ENCODE data around the gene TIGIT. TPM values are rescaled to one million over a fixed set of nuclear protein-coding genes. Genes with fewer than 3 reads are reported as not detected.

Gene TIGIT
- total and polyA plus RNA-seq, 2 experiments from 2014 or later = 0.07 to 0.50 TPM

GRCh38 chr3:114350690-114351089 lies 56.9 kb downstream of the TIGIT start:
- H3K36me3 ChIP-seq (ENCODE audit: insufficient read depth) = no peaks in the 10 kb centered on the region
- no peaks in the 10 kb centered on the region for H3F3A ChIP-seq (replicated peaks; ENCODE audit: low read depth)
- TF ChIP-seq, protein P1, sequence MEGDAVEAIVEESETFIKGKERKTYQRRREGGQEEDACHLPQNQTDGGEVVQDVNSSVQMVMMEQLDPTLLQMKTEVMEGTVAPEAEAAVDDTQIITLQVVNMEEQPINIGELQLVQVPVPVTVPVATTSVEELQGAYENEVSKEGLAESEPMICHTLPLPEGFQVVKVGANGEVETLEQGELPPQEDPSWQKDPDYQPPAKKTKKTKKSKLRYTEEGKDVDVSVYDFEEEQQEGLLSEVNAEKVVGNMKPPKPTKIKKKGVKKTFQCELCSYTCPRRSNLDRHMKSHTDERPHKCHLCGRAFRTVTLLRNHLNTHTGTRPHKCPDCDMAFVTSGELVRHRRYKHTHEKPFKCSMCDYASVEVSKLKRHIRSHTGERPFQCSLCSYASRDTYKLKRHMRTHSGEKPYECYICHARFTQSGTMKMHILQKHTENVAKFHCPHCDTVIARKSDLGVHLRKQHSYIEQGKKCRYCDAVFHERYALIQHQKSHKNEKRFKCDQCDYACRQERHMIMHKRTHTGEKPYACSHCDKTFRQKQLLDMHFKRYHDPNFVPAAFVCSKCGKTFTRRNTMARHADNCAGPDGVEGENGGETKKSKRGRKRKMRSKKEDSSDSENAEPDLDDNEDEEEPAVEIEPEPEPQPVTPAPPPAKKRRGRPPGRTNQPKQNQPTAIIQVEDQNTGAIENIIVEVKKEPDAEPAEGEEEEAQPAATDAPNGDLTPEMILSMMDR (conservative IDR thresholded peaks at IDR 0.05; ENCODE audit: low read depth in 2 of 2) = no peak
- TF ChIP-seq ETS1 (IDR thresholded peaks at IDR 0.05) (no peak), EZH2 (IDR thresholded peaks at IDR 0.05; ENCODE audit: low read depth, unreplicated experiment) (no peak), EZH2phosphoT487 (IDR thresholded peaks at IDR 0.05; ENCODE audit: unreplicated experiment) (no peak), ZNF331 (CRISPR knock-in tag; IDR thresholded peaks at IDR 0.05; ENCODE audit: low read depth) (no peak)
- ATAC-seq (no peak), DNase-seq (ENCODE audit: low spot score) (no peak)
- H3K27me3 Mint-ChIP-seq (ENCODE audit: insufficient read depth, low read depth, poor library complexity) = peaks cover 4% of the 10 kb centered on the region
- no peak overlapping the region for H3K27ac ChIP-seq (ENCODE audit: low read depth)
- no peak overlapping the region for H3K4me3 Mint-ChIP-seq
- no peaks in the 10 kb centered on the region for H3K27me3 ChIP-seq (ENCODE audit: insufficient read depth)
- no peak overlapping the region for H3K27ac Mint-ChIP-seq
- no peak overlapping the region for H3K4me3 ChIP-seq
- H3K9me2 ChIP-seq (ENCODE audit: insufficient read depth) = no peaks in the 10 kb centered on the region; the same call in 1 of the 2 replicates
- no peak overlapping the region for H3K4me2 ChIP-seq
- H3K36me3 Mint-ChIP-seq (ENCODE audit: low read depth) = no peaks in the 10 kb centered on the region
- peaks cover 10% of the 10 kb centered on the region for H3K4me1 ChIP-seq (ENCODE audit: insufficient read depth)
- H2AFZ ChIP-seq = no peak overlapping the region
- no peaks in the 10 kb centered on the region for H3K79me2 ChIP-seq (replicated peaks; ENCODE audit: insufficient read depth)
- no peaks in the 10 kb centered on the region for H3K9me3 Mint-ChIP-seq
- no peaks in the 10 kb centered on the region for H4K20me1 ChIP-seq (replicated peaks; ENCODE audit: insufficient read depth)
- peaks cover 2% of the 10 kb centered on the region for H3K4me1 Mint-ChIP-seq

DNA sequence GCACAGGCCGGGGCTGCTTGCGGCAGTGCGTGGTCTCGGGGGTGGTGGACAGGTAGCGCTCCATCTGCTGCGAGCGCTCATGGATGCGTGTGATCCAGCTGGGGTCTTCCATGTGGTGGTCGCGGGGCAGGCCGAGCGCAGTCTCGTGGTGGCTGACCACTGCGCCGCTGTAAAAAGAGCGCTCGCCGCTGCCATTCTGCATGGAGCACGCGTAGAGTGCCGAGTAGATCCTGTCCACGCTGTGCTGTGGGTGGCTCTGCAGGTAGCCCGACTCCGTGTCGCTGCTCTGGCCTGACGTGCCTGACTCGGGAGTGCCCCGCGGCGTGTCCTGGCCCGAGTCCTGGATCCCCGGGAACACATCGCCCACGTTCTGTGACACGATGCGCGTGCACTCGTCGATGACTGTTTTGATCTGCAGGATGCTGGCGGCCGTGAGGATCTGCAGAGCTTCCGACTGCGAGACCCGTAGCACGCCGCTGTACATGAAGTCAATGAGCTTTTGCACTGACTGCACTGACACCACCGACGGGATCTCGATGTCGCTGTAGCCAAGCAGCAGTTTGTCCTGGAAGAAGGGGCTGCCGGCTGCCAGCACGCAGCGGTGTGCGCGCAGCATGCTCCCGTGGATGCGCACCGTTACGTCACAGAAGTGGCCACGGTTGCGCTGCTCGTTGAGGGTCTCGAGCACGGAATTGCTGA lies 57.4 kb downstream of the TIGIT start:
- no peaks in the 10 kb centered on the region for H3K4me1 Mint-ChIP-seq
- Histone ChIP-seq H3K79me2 (replicated peaks; ENCODE audit: insufficient read depth) (no peaks in the 10 kb centered on the region), H3K27me3 (ENCODE audit: insufficient read depth) (no peaks in the 10 kb centered on the region), H4K20me1 (replicated peaks; ENCODE audit: insufficient read depth) (no peaks in the 10 kb centered on the region), H3K4me1 (ENCODE audit: insufficient read depth) (peaks cover 14% of the 10 kb centered on the region), H3F3A (replicated peaks; ENCODE audit: low read depth) (no peaks in the 10 kb centered on the region), H3K27ac (ENCODE audit: low read depth) (no peak overlapping the region), H2AFZ (no peak overlapping the region), H3K36me3 (ENCODE audit: insufficient read depth) (no peaks in the 10 kb centered on the region), H3K9me2 (ENCODE audit: insufficient read depth) (no peaks in the 10 kb centered on the region; the same call in 1 of the 2 replicates), H3K4me2 (no peak overlapping the region), H3K4me3 (no peak overlapping the region)
- no peak for DNase-seq (ENCODE audit: low spot score)
- no peaks in the 10 kb centered on the region for H3K36me3 Mint-ChIP-seq (ENCODE audit: low read depth)
- no peak overlapping the region for H3K27ac Mint-ChIP-seq
- no peaks in the 10 kb centered on the region for H3K9me3 Mint-ChIP-seq
- no peak overlapping the region for H3K4me3 Mint-ChIP-seq
- ATAC-seq = no peak
- H3K27me3 Mint-ChIP-seq (ENCODE audit: insufficient read depth, low read depth, poor library complexity) = peaks cover 4% of the 10 kb centered on the region
- TF ChIP-seq EZH2 (IDR thresholded peaks at IDR 0.05; ENCODE audit: low read depth, unreplicated experiment) = no peak
- TF ChIP-seq REST (IDR thresholded peaks at IDR 0.05; ENCODE audit: unreplicated experiment) = no peak
- TF ChIP-seq ETS1 (IDR thresholded peaks at IDR 0.05) = no peak
- TF ChIP-seq ZNF114 (CRISPR knock-in tag; IDR thresholded peaks at IDR 0.05) = no peak
- TF ChIP-seq, protein P1 (conservative IDR thresholded peaks at IDR 0.05; ENCODE audit: low read depth in 2 of 2) = no peak
- no peak for TF ChIP-seq POLR2AphosphoS5 (IDR thresholded peaks at IDR 0.05; ENCODE audit: low read depth)
- TF ChIP-seq STAT1 (IDR thresholded peaks at IDR 0.05; ENCODE audit: unreplicated experiment) = no peak
- no peak for TF ChIP-seq CREB1 (CRISPR knock-in tag; IDR thresholded peaks at IDR 0.05; ENCODE audit: low read depth)
- no peak for TF ChIP-seq JUNB (IDR thresholded peaks at IDR 0.05; ENCODE audit: unreplicated experiment)
- no peak for TF ChIP-seq ZNF331 (CRISPR knock-in tag; IDR thresholded peaks at IDR 0.05; ENCODE audit: low read depth)
- TF ChIP-seq NANOG (IDR thresholded peaks at IDR 0.05; ENCODE audit: borderline replicate concordance) = no peak

Measured in GM23338 (cell line).